ENCODE results near the gene PPY.
"Not testable (repeated sequence)": the region's sequence is repeated elsewhere in the genome, so short reads cannot be mapped to it uniquely, and the experiment has no call there.

Gene PPY

GRCh38 chr17:43928609-43929008 is 13.7 kb downstream of the PPY start:
- no peak for DNase-seq

- DNase-seq = not testable (repeated sequence)
These were observed 14.3 kb downstream of the PPY start for GRCh38 chr17:43927929-43928328.

GRCh38 chr17:43927060-43927864 is 15.0 kb downstream of the PPY start:
- no peak for DNase-seq

GRCh38 chr17:43924558-43924957 is 17.7 kb downstream of the PPY start:
- no peak for DNase-seq

GRCh38 chr17:43920500-43921095 is 21.7 kb downstream of the PPY start:
- no peak for DNase-seq

- no peak for DNase-seq
These were observed 24.3 kb downstream of the PPY start for GRCh38 chr17:43918026-43918389.

GRCh38 chr17:43917348-43918025 is 24.8 kb downstream of the PPY start:
- peak; percentile 28 for DNase-seq

- no peak for DNase-seq
These were observed 25.3 kb downstream of the PPY start for GRCh38 chr17:43917016-43917347.

GRCh38 chr17:43916385-43916784 is 25.9 kb downstream of the PPY start:
- no peak for DNase-seq

- no peak for DNase-seq
These were observed 26.7 kb downstream of the PPY start for GRCh38 chr17:43915559-43915958.

- DNase-seq = no peak
These were observed 27.8 kb downstream of the PPY start for GRCh38 chr17:43914451-43914850.

GRCh38 chr17:43913584-43913983 is 28.7 kb downstream of the PPY start:
- DNase-seq = no peak

GRCh38 chr17:43912635-43913304 is 29.5 kb downstream of the PPY start:
- no peak for DNase-seq

- no peak for DNase-seq
These were observed 30.4 kb downstream of the PPY start for GRCh38 chr17:43911904-43912303.

GRCh38 chr17:43909537-43910231 is 32.6 kb downstream of the PPY start:
- no peak for DNase-seq

GRCh38 chr17:43907998-43908721 is 34.1 kb downstream of the PPY start:
- DNase-seq = peak; percentile 37

GRCh38 chr17:43907425-43907981 is 34.8 kb downstream of the PPY start, which contains the start of gene MPP2:
Gene MPP2 (minus strand): TSS chr17:43907536. CDS start chr17:43904460, 3,076 bp downstream.
- DNase-seq = peak; percentile 52

- DNase-seq = no peak
These were observed 35.3 kb downstream of the PPY start for GRCh38 chr17:43906951-43907424.

- DNase-seq = peak; percentile 41
These were observed 36.1 kb downstream of the PPY start for GRCh38 chr17:43905985-43906852.

- DNase-seq = no peak
These were observed 36.8 kb downstream of the PPY start for GRCh38 chr17:43905400-43905984.

Measured in activated gamma-delta T cell treated with Interleukin-2 at 50 U/mL for 16 hours (primary cell).